Measurements from ENCODE around the gene RIT1. TPM values are rescaled to one million over a fixed set of nuclear protein-coding genes. Genes with fewer than 3 reads are reported as not detected.
A peak's percentile ranks its signal among the peaks of the same experiment; 100 is the strongest.
"Not testable (repeated sequence)": the region's sequence is repeated elsewhere in the genome, so short reads cannot be mapped to it uniquely, and the experiment has no call there.

The RIT1 gene
- total RNA-seq, 1 donor from 2014 or later, result 18.7 TPM

GRCh38 chr1:155934936-155935590 is 23.9 kb upstream of the RIT1 start:
- DNase-seq, result no peak
- intact Hi-C loops (cut with micrococcal nuclease), result no loop called here
- ATAC-seq, result no peak

GRCh38 chr1:155934097-155934935 is 23.2 kb upstream of the RIT1 start, which contains the start of gene KHDC4:
Gene KHDC4 (minus strand): TSS chr1:155934413. CDS start chr1:155934373, 40 bp downstream.
- intact Hi-C loops (cut with micrococcal nuclease), result no loop called here
- ATAC-seq, result peak; percentile 97
- peak; percentile 95 for DNase-seq

GRCh38 chr1:155933591-155934096 is 22.5 kb upstream of the RIT1 start:
- intact Hi-C loops (cut with micrococcal nuclease), result no loop called here
- no peak for DNase-seq
- no peak for ATAC-seq

DNA sequence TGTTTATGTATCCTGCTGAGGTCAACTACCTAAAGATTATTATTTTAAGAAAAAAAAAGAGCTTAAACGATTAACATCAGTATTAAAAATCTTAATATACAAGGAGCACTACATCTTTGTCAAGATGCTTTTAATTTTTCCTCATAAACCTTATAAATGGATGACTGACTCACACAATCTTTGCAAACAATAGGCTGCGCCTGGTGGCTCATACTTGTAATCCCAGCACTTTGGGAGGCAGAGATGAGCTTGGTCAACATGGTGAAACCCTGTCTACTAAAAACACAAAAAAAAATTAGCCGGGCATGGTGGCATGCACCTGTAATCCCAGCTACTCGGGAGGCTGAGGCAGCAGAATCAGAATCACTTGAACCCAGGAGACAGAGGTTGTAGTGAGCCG is 21.3 kb upstream of the RIT1 start:
- no peak for DNase-seq
- intact Hi-C loops (cut with micrococcal nuclease), result no loop called here
- no peak for ATAC-seq

- intact Hi-C loops (cut with micrococcal nuclease), result no loop called here
- no peak for ATAC-seq
- DNase-seq, result no peak
Observed at GRCh38 chr1:155932081-155932480, 20.9 kb upstream of the RIT1 start.

- no peak for ATAC-seq
- no peak for DNase-seq
- intact Hi-C loops (cut with micrococcal nuclease), result no loop called here
Observed at GRCh38 chr1:155931332-155932038, 20.3 kb upstream of the RIT1 start.

DNA sequence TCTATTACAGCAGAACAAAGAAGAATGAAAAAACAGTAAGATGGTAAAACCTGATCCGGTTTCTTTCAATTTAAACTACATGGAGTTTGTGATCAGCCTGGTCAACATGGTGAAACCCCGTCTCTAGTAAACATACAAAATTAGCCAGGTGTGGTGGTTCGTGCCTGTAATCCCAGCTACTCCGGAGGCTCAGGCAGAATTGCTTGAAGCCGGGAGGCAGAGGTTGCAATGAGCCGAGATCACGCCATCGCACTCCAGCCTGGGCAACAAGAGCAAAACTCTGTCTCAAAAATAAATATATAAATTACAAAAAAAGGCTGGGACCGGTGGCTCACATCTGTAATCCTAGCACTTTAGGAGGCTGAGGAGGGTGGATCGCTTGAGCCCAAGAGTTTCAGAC is 19.6 kb upstream of the RIT1 start:
- ATAC-seq; intact Hi-C loops (cut with micrococcal nuclease); DNase-seq: not testable (repeated sequence)

DNA sequence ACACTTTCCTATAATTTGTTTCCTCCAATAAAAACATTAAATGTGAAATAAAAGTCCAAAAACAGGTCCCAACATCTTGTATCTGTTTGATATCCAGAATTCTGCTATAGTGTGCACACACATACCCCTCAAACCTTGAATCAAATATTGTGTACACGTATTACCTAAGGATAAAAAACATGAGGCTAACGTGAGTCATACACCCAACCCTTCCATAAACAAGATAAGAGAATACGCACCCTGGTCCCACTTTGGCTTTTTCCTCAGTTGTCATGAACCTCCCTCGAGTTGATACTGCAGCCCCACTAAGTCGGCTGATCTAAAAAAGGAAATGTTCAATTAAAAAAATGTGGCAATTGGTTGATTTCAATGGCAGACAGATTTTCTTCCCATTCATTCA is 17.9 kb upstream of the RIT1 start:
- DNase-seq (no peak), ATAC-seq (no peak)
- intact Hi-C loops (cut with micrococcal nuclease), result no loop called here

DNA sequence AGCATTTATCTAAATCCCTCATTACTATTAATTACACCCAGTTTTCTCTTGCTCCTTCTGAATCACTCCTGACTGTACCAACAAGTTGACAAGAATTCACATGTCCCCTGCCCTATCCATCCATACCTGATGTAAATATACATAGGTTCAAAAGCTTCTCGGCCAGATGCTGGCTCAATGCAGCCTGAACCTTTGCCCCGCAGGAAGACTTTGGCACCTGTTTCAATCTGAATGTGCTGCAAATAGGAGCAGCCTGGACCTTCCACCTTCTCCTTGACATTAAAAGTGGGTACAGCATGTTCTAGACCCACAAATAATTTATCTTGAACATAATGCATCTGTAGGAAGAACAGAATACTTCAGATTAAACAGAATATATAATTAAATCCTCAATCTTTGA is 14.4 kb upstream of the RIT1 start:
- DNase-seq, result no peak
- ATAC-seq, result no peak
- intact Hi-C loops (cut with micrococcal nuclease), result no loop called here

DNA sequence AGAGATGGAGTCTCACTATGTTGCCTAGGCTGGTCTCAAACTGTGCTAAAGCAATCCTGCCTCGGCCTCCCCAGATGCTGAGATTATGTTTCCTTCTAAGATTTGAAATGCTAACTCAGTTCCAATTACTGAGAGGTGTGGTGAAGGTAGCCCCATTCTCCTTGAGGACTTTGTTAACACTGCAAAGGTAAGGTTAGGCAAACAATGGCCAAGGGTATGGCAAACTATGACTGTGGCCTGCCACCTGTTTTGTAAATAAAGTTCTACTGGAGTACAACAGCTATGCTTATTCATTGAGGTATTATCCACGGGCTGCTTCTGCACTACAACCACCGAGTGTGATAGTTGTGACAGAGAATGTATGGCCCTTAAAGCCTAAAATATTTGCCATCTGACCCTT is 9.6 kb upstream of the RIT1 start:
- ATAC-seq (no peak), DNase-seq (no peak)
- intact Hi-C loops (cut with micrococcal nuclease), result no loop called here

GRCh38 chr1:155919801-155920200 is 8.7 kb upstream of the RIT1 start:
- intact Hi-C loops (cut with micrococcal nuclease), result no loop called here
- no peak for DNase-seq
- ATAC-seq, result no peak

- intact Hi-C loops (cut with micrococcal nuclease), result no loop called here
- no peak for ATAC-seq
- DNase-seq, result no peak
Observed at GRCh38 chr1:155918660-155919059, 7.5 kb upstream of the RIT1 start.

DNA sequence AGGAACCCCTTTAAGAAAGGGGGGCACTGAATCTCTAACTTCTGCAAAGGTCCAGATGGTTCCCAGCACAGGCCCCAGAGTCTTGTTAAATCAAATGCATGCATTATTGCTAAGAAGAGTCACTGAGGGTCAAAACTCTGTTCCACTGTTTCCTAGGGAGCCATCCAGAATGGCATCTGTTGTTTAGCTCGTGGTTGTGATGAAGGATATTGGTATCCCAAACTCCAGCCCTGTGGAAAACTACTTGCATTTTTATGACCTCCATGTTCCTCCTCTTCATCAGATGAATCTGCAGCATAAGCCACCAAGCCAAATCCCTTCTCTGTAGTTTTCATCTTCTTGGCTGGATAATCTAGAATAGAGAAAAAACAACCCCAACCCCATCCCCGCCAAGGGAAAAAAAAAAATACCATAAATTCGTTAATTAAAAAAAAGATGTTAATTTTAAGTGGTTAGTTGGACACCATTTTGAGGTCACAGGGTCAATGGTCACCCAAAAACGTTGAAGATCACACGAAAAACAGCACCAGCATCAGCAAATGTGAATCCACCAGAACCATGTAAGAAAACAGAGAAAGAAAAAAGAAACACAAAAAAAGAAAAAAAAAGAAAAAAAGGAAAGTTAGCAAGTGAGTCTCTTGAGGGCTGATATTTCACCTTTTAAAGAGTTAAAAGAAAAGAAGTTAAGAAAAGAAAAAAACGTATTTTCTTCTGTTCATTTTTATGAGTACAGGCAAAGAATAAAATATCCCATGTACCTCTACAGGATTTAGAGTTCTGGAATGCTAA is 3.0 kb upstream of the RIT1 start:
- intact Hi-C loops (cut with micrococcal nuclease), result no loop called here
- ATAC-seq, result no peak
- DNase-seq, result no peak

GRCh38 chr1:155912056-155912536 is 947 bp upstream of the RIT1 start:
- DNase-seq (no peak), ATAC-seq (no peak)
- intact Hi-C loops (cut with micrococcal nuclease), result no loop called here

DNA sequence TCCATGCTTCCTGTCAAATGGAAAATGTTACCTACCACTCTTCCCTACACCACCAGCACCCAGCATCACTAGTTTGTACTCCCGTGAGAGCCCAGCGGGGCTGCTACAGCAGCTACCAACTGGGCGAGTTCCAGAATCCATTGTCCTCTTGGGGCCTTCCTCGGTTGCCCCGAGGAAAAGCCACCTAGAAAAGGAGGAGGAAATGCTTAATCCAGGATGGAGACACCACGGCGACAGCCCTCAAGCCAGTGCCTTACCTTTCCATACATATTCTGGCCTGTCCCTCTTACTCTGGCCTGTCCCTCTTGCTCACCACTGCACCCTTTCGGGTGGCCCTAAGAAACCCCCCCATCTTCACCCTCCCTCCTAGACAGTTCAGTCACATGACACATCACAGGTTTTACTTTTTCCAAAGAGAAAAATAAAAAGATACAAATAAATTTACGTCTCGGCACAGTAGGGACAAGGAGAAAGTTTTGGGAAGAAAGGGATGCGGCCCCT is 478 bp downstream of the RIT1 start:
- DNase-seq, result no peak
- ATAC-seq, result peak; percentile 73
- intact Hi-C loops (cut with micrococcal nuclease), result no loop called here

GRCh38 chr1:155909894-155910293 is 1.3 kb downstream of the RIT1 start:
- ATAC-seq (peak; percentile 11), DNase-seq (no peak)
- intact Hi-C loops (cut with micrococcal nuclease), result no loop called here

DNA sequence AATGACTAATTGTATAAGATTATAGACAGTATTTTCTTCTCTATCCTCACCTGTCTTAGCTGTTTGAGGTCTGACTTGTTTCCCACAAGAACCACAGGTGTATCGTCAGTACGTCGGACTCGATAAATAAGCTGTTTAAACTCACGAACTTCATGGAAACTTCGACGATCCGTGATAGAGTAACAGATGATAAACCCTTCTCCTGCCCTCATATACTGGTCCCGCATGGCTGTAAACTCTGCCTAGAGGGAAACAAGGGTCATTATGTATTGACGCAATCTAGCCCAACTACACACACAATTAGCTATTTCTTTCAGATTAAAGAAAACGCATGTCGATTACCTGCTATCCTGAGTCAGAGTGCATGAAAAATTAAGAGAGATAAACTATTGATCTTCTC is 6.9 kb downstream of the RIT1 start:
- no peak for ATAC-seq
- intact Hi-C loops (cut with micrococcal nuclease), result no loop called here
- DNase-seq, result no peak

- intact Hi-C loops (cut with micrococcal nuclease), result no loop called here
Observed at GRCh38 chr1:155900161-155900560, 11.0 kb downstream of the RIT1 start.

DNA sequence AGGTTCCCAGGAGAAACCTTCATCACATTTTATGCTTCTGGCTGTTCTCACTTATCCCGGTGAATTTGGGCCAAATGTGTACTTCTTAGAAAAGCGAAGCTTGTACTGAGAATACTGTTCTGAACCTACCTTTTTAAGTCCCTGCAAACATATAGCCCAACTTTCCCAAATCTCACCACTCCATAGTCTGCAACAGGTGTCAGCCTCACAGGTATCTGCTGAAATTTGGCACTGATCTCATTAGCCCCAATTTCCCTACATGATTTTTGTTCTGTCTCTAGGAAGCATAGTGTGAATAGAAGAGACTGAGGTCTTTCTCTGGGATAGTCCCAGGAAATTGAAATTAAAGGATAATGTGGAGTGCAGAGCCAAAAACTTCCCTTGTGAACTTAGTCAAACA is 11.5 kb downstream of the RIT1 start:
- intact Hi-C loops (cut with micrococcal nuclease), result no loop called here
- ATAC-seq (no peak), DNase-seq (no peak)

More at GRCh38 chr1:155900161-155900560, 11.0 kb downstream of the RIT1 start:
- ATAC-seq, result no peak
- no peak for DNase-seq
